Nephron (organoid): Measurements from ENCODE around the gene SOX12.

Experiments used
- H3K27ac Mint-ChIP-seq, 3 experiments: 2 replicates each; pipeline ENCODE4 v1.8.0; 2020; ENCODE audit warnings: mixed read lengths in 3 of 3, mild to moderate bottlenecking in 2 of 3, moderate library complexity in 1 of 3
- H3K27me3 Mint-ChIP-seq: 2 replicates; pipeline ENCODE4 v1.8.0; 2021; ENCODE audit warnings: low read depth, mild to moderate bottlenecking, moderate library complexity, mixed read lengths
- H3K36me3 Mint-ChIP-seq: 2 replicates; pipeline ENCODE4 v1.8.0; 2020; ENCODE audit warnings: low read depth, mixed read lengths
- H3K4me1 Mint-ChIP-seq: 2 replicates; pipeline ENCODE4 v1.8.0; 2020; ENCODE audit warnings: mixed read lengths
- H3K4me3 Mint-ChIP-seq, 3 experiments: 2 replicates each; pipeline ENCODE4 v1.8.0; 2020; ENCODE audit warnings: mild to moderate bottlenecking in 3 of 3, mixed read lengths in 3 of 3, moderate library complexity in 2 of 3
- H3K9me3 Mint-ChIP-seq: 2 replicates; pipeline ENCODE4 v1.8.0; 2020; ENCODE audit warnings: mixed read lengths
- TF ChIP-seq, protein P1 (sequence below), 3 experiments: fragments of 200-600 bp; sonication (generic); IDR thresholded peaks; one replicate each; pipeline ENCODE4 v1.5.0; 2021; ENCODE audit warnings: antibody characterized with exemption in 3 of 3; ENCODE audit not compliant: unreplicated experiment in 3 of 3

The SOX12 gene

GRCh38 chr20:325045-325888, at the start of gene SOX12:
Gene SOX12 (plus strand): TSS chr20:325552. CDS start chr20:325925, 373 bp downstream.
- Mint-ChIP-seq H3K4me3 (peak within 1 kb of the TSS; percentile 95 to 97 (median 97)), H3K27me3 (no peaks in the 10 kb centered on the region)

DNA sequence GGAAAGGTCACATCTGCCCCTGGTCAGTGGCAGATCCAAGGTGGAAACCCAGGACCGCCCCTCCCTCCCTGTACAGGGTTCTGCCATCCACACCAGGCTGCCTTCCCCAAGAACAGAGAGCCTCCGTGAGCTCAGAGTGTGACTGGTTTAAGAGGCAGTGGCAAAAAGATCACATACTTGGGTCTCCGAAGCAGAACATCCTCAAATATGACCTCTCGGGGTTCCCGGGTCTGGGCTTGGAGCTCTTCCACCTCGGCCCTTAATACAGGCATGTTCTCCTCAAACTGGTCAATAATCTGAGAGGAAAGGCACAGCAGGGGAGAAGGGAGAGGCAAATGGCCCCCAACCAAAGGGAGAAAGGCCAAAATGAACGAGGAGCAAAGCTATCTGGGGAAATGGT, 49.6 kb upstream of the SOX12 start:
- TF ChIP-seq, protein P1, sequence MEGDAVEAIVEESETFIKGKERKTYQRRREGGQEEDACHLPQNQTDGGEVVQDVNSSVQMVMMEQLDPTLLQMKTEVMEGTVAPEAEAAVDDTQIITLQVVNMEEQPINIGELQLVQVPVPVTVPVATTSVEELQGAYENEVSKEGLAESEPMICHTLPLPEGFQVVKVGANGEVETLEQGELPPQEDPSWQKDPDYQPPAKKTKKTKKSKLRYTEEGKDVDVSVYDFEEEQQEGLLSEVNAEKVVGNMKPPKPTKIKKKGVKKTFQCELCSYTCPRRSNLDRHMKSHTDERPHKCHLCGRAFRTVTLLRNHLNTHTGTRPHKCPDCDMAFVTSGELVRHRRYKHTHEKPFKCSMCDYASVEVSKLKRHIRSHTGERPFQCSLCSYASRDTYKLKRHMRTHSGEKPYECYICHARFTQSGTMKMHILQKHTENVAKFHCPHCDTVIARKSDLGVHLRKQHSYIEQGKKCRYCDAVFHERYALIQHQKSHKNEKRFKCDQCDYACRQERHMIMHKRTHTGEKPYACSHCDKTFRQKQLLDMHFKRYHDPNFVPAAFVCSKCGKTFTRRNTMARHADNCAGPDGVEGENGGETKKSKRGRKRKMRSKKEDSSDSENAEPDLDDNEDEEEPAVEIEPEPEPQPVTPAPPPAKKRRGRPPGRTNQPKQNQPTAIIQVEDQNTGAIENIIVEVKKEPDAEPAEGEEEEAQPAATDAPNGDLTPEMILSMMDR (IDR thresholded peaks at IDR 0.05; ENCODE audit: unreplicated experiment in 3 of 3), result no peak
- H3K9me3 Mint-ChIP-seq, result no peaks in the 10 kb centered on the region
- peaks cover 5% of the 10 kb centered on the region for H3K4me1 Mint-ChIP-seq
- no peak overlapping the region for H3K27ac Mint-ChIP-seq
- H3K27me3 Mint-ChIP-seq, result no peaks in the 10 kb centered on the region
- peaks cover 72% of the 10 kb centered on the region for H3K36me3 Mint-ChIP-seq
- no peak overlapping the region for H3K4me3 Mint-ChIP-seq

More at GRCh38 chr20:325045-325888, at the start of gene SOX12:
- H3K27ac Mint-ChIP-seq, result peak within 1 kb of the TSS; percentile 98 to 99 (median 99)
- H3K9me3 Mint-ChIP-seq, result no peaks in the 10 kb centered on the region
- H3K36me3 Mint-ChIP-seq, result peaks cover 30% of the 10 kb centered on the region
- peaks cover 35% of the 10 kb centered on the region for H3K4me1 Mint-ChIP-seq
- TF ChIP-seq, protein P1 (IDR thresholded peaks at IDR 0.05; ENCODE audit: unreplicated experiment in 3 of 3), result no peak

- peaks cover 68% of the 10 kb centered on the region for H3K36me3 Mint-ChIP-seq
- H3K27ac Mint-ChIP-seq, result no peak overlapping the region
- H3K4me1 Mint-ChIP-seq, result peaks cover 5% of the 10 kb centered on the region
- H3K27me3 Mint-ChIP-seq, result no peaks in the 10 kb centered on the region
- TF ChIP-seq, protein P1 (IDR thresholded peaks at IDR 0.05; ENCODE audit: unreplicated experiment in 3 of 3), result no peak
- H3K4me3 Mint-ChIP-seq, result no peak overlapping the region
- no peaks in the 10 kb centered on the region for H3K9me3 Mint-ChIP-seq
These were observed 48.5 kb upstream of the SOX12 start for GRCh38 chr20:276620-277495.

DNA sequence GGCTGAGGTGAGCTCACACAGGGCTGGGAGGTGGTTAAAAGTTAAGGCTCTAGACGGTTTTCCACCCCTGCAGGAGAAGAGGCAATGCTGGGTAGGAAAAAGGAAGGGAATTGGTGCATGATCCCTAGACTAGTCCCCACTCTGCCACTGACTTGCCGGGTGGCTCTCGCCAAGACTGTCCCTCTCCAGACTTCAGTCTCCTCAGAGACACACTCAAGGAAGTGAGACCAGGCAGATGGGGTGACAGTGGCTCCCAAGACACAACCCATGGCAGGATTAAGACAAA, 47.9 kb upstream of the SOX12 start:
- H3K4me3 Mint-ChIP-seq, result no peak overlapping the region
- H3K9me3 Mint-ChIP-seq, result no peaks in the 10 kb centered on the region
- H3K36me3 Mint-ChIP-seq, result peaks cover 69% of the 10 kb centered on the region
- no peaks in the 10 kb centered on the region for H3K27me3 Mint-ChIP-seq
- TF ChIP-seq, protein P1 (IDR thresholded peaks at IDR 0.05; ENCODE audit: unreplicated experiment in 3 of 3), result no peak
- H3K27ac Mint-ChIP-seq, result no peak overlapping the region
- peaks cover 5% of the 10 kb centered on the region for H3K4me1 Mint-ChIP-seq

DNA sequence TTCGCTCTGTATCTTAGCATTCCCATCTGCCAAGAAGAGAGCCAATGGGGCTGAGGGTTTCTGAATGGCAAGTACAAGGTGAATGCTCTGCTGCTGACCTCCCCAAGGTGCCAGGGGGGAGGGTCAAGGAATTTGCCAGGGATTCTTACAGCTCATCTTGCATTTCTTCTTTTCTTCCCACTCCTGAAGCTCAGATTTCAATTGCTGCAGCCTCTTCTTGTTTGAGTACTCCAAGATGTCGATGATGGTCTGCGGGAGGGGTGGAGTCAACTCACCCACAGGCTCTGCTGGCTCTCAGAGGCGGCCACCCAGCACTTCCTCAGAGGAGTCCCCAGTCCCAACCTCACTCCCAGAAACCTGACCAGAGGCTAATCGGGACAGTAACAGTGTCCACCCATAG, 47.2 kb upstream of the SOX12 start:
- Mint-ChIP-seq H3K4me1 (no peaks in the 10 kb centered on the region), H3K36me3 (peaks cover 64% of the 10 kb centered on the region), H3K9me3 (no peaks in the 10 kb centered on the region), H3K27ac (no peak overlapping the region), H3K4me3 (no peak overlapping the region), H3K27me3 (no peaks in the 10 kb centered on the region)
- TF ChIP-seq, protein P1 (IDR thresholded peaks at IDR 0.05; ENCODE audit: unreplicated experiment in 3 of 3), result no peak
